Memory B cell (primary cell): ENCODE data around the gene CFAP57.

Source experiments
- ATAC-seq: fragments of 150-1000 bp; cut with Tn5 transposase; 2 replicates; pipeline ENCODE4 v1.10.0; 2021; ENCODE audit warnings: low read depth, mild to moderate bottlenecking, moderate library complexity
- DNase-seq, 2 donors: peaks; one replicate each; pipeline ENCODE4 v3.0.0; 2022; ENCODE audit warnings: low spot score in 2 of 2
- H3K27ac Mint-ChIP-seq: one replicate; pipeline ENCODE4 v1.8.0; 2022; ENCODE audit warnings: mild to moderate bottlenecking, moderate library complexity, mixed read lengths
- H3K27me3 Mint-ChIP-seq: one replicate; pipeline ENCODE4 v1.8.0; 2022; ENCODE audit warnings: mixed read lengths
- H3K36me3 Mint-ChIP-seq: one replicate; pipeline ENCODE4 v1.8.0; 2022; ENCODE audit warnings: mild to moderate bottlenecking, mixed read lengths
- H3K4me1 Mint-ChIP-seq: one replicate; pipeline ENCODE4 v1.8.0; 2022; ENCODE audit warnings: mixed read lengths
- H3K4me3 Mint-ChIP-seq: one replicate; pipeline ENCODE4 v1.8.0; 2022; ENCODE audit warnings: mild to moderate bottlenecking, moderate library complexity, mixed read lengths
- H3K9me3 Mint-ChIP-seq: one replicate; pipeline ENCODE4 v1.8.0; 2022; ENCODE audit warnings: mixed read lengths

Gene CFAP57

GRCh38 chr1:43266881-43267280, 94.8 kb downstream of the CFAP57 start:
- ATAC-seq (no peak), DNase-seq (no peak)
- no peak overlapping the region for H3K27ac Mint-ChIP-seq
- H3K9me3 Mint-ChIP-seq: peaks cover 8% of the 10 kb centered on the region
- H3K27me3 Mint-ChIP-seq: peaks cover 17% of the 10 kb centered on the region
- peaks cover 10% of the 10 kb centered on the region for H3K4me1 Mint-ChIP-seq
- peaks cover 5% of the 10 kb centered on the region for H3K36me3 Mint-ChIP-seq
- no peak overlapping the region for H3K4me3 Mint-ChIP-seq

- peaks cover 10% of the 10 kb centered on the region for H3K4me1 Mint-ChIP-seq
- no peak overlapping the region for H3K4me3 Mint-ChIP-seq
- peaks cover 5% of the 10 kb centered on the region for H3K36me3 Mint-ChIP-seq
- peaks cover 8% of the 10 kb centered on the region for H3K9me3 Mint-ChIP-seq
- H3K27me3 Mint-ChIP-seq: peaks cover 18% of the 10 kb centered on the region
- ATAC-seq: no peak
- DNase-seq: no peak
- H3K27ac Mint-ChIP-seq: no peak overlapping the region
Measured at GRCh38 chr1:43267291-43267805, 95.2 kb downstream of the CFAP57 start.

- H3K27ac Mint-ChIP-seq: no peak overlapping the region
- no peak for ATAC-seq
Measured at GRCh38 chr1:43267818-43268425, 95.8 kb downstream of the CFAP57 start.

GRCh38 chr1:43269627-43270375, 97.7 kb downstream of the CFAP57 start, which contains the start of gene TMEM125:
Gene TMEM125 (plus strand): TSS chr1:43269983. CDS start chr1:43272723, 2,740 bp downstream.
- DNase-seq (no peak), ATAC-seq (no peak)
- Mint-ChIP-seq H3K36me3 (no peaks in the 10 kb centered on the region), H3K27ac (no peak within 1 kb of the TSS), H3K4me3 (peak within 1 kb of the TSS; percentile 61), H3K9me3 (no peaks in the 10 kb centered on the region), H3K27me3 (peaks cover 16% of the 10 kb centered on the region), H3K4me1 (peaks cover 14% of the 10 kb centered on the region)

More at GRCh38 chr1:43267818-43268425, 95.8 kb downstream of the CFAP57 start:
- Mint-ChIP-seq H3K36me3 (peaks cover 3% of the 10 kb centered on the region), H3K4me3 (no peak overlapping the region), H3K4me1 (peaks cover 10% of the 10 kb centered on the region), H3K27me3 (peaks cover 16% of the 10 kb centered on the region), H3K9me3 (peaks cover 4% of the 10 kb centered on the region)
- no peak for DNase-seq

GRCh38 chr1:43270421-43271095, 98.4 kb downstream of the CFAP57 start:
- Mint-ChIP-seq H3K9me3 (no peaks in the 10 kb centered on the region), H3K27me3 (peaks cover 16% of the 10 kb centered on the region), H3K27ac (no peak overlapping the region), H3K36me3 (no peaks in the 10 kb centered on the region), H3K4me3 (peak overlapping the region; percentile 61), H3K4me1 (peaks cover 14% of the 10 kb centered on the region)
- ATAC-seq (peak; percentile 32), DNase-seq (no peak)

DNA sequence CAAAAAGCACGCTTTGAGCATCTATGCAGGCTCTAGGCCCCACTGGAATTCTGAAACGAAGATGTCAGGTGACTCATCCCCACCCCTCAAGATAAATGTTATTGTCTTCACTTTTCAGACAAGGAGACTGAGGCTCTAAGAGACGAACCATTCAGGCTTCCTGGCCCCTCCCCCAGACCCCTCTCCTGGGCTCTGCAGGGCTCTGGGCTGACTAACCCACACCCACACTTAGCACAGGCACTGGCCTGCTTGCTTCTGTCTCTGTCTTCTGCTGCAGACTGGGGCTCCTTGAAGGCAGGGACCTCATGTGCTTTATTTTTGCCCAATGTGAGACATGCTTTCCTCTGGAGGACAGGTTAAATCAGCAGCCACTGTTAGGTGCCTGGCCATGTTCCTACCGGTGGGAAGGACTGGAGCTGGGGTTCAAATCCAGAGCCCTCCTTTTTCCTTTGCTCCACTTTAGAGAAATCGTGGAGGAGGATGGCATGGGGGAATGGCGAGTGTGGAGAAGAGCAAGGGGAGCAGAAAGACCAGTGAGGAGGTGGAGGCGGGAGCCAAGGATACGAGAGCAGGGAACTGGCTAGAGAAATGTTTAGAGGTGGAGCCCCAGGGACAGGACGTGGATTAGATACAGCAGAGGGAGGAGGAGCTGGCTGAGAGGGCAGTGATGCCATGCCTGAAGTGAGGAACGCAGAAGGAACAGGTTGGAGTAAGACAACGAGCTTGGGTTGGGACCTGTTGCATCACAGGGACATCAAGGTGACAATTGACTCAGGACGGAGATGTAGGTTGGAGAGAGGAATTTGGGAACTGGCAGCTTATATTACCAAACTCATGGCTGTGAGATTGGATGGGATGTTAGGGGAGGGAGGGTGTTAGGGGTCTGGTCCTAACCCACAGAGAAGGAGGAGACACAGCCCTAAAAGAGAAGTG, 99.3 kb downstream of the CFAP57 start:
- ATAC-seq: no peak
- H3K27ac Mint-ChIP-seq: no peak overlapping the region

DNA sequence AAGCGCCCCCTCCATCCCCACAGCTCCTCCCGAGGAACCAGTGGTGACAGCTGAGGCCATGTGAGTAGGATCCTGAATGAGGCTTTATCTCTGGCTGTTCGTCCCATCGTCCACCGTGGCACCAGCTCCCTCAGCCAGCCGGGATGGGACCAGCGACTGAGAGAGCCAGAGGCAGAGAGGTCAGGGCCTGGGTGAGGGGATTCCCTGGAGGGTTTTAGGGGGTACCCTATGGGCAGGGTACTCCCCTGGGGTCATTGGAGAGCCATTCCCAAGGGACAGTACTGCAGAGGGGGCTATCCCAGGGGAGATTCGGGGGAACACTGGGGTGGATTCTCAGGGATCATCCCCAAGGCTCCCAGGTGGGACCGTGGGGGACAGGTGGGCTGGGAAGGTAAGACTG, 100.0 kb downstream of the CFAP57 start:
- Mint-ChIP-seq H3K27ac (no peak overlapping the region), H3K9me3 (no peaks in the 10 kb centered on the region), H3K36me3 (no peaks in the 10 kb centered on the region), H3K4me3 (no peak overlapping the region), H3K4me1 (peaks cover 14% of the 10 kb centered on the region), H3K27me3 (peaks cover 17% of the 10 kb centered on the region)
- no peak for ATAC-seq
- DNase-seq: no peak

More for the DNA sequence above, 99.3 kb downstream of the CFAP57 start:
- no peak for DNase-seq
- Mint-ChIP-seq H3K9me3 (no peaks in the 10 kb centered on the region), H3K4me3 (peak overlapping the region; percentile 61), H3K27me3 (peaks cover 16% of the 10 kb centered on the region), H3K36me3 (no peaks in the 10 kb centered on the region), H3K4me1 (peaks cover 14% of the 10 kb centered on the region)

DNA sequence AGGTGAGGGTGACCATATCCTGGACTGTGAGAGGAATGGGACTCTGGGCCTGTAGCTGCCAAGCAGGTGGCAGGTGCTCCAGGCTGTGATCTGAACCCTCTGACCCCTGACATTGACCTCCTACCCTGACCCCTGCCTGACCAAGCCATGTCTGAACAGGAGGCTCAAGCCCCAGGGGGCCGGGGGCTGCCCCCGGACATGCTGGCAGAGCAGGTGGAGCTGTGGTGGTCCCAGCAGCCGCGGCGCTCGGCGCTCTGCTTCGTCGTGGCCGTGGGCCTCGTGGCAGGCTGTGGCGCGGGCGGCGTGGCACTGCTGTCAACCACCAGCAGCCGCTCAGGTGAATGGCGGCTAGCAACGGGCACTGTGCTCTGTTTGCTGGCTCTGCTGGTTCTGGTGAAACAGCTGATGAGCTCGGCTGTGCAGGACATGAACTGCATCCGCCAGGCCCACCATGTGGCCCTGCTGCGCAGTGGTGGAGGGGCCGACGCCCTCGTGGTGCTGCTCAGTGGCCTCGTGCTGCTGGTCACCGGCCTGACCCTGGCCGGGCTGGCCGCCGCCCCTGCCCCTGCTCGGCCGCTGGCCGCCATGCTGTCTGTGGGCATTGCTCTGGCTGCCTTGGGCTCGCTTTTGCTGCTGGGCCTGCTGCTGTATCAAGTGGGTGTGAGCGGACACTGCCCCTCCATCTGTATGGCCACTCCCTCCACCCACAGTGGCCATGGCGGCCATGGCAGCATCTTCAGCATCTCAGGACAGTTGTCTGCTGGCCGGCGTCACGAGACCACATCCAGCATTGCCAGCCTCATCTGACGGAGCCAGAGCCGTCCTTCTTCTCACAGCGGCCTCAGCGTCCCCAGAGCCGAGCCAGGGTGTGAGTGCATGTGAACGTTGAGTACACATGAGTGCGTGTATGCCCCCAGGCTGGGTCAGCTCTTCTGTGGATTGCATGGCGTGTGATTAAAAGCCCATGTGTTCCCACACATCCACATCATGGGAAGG, 100.7 kb downstream of the CFAP57 start:
- Mint-ChIP-seq H3K4me1 (peaks cover 14% of the 10 kb centered on the region), H3K4me3 (no peak overlapping the region), H3K27ac (no peak overlapping the region), H3K36me3 (no peaks in the 10 kb centered on the region), H3K9me3 (no peaks in the 10 kb centered on the region), H3K27me3 (peaks cover 17% of the 10 kb centered on the region)
- DNase-seq (no peak), ATAC-seq (no peak)

DNA sequence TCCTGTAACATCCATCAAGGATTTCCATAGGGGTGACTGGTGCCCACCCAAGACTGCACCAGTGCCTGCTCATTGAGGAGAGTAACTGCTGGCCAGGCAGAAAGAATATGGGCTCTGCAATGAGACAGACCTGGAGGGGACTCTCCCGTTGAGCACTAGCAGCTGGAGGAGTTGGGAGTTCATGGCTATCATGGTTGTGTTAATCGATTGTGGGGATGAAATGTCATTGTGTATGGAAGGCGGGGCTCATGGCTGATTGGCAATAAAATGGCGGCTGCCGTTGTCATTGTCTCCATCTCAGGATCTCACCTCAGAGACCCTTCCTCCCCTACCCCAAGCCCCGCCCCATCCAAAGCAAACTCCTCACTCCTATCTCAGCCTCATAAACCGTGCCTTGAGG, 101.6 kb downstream of the CFAP57 start:
- Mint-ChIP-seq H3K27ac (no peak overlapping the region), H3K36me3 (no peaks in the 10 kb centered on the region), H3K9me3 (no peaks in the 10 kb centered on the region), H3K27me3 (peaks cover 17% of the 10 kb centered on the region), H3K4me1 (peaks cover 14% of the 10 kb centered on the region), H3K4me3 (no peak overlapping the region)
- ATAC-seq (no peak), DNase-seq (no peak)

GRCh38 chr1:43274125-43274803, 102.1 kb downstream of the CFAP57 start:
- no peak overlapping the region for H3K27ac Mint-ChIP-seq
- H3K4me3 Mint-ChIP-seq: peak overlapping the region; percentile 14
- H3K27me3 Mint-ChIP-seq: peaks cover 17% of the 10 kb centered on the region
- H3K4me1 Mint-ChIP-seq: peaks cover 14% of the 10 kb centered on the region
- H3K9me3 Mint-ChIP-seq: no peaks in the 10 kb centered on the region
- DNase-seq (no peak), ATAC-seq (peak; percentile 42)
- H3K36me3 Mint-ChIP-seq: no peaks in the 10 kb centered on the region

GRCh38 chr1:43274804-43275180, 102.7 kb downstream of the CFAP57 start:
- DNase-seq (no peak), ATAC-seq (no peak)
- Mint-ChIP-seq H3K4me3 (no peak overlapping the region), H3K27me3 (peaks cover 12% of the 10 kb centered on the region), H3K9me3 (no peaks in the 10 kb centered on the region), H3K4me1 (peaks cover 14% of the 10 kb centered on the region), H3K36me3 (no peaks in the 10 kb centered on the region), H3K27ac (no peak overlapping the region)
